ENCODE data around the gene MBL2.

MBL2 gene

DNA sequence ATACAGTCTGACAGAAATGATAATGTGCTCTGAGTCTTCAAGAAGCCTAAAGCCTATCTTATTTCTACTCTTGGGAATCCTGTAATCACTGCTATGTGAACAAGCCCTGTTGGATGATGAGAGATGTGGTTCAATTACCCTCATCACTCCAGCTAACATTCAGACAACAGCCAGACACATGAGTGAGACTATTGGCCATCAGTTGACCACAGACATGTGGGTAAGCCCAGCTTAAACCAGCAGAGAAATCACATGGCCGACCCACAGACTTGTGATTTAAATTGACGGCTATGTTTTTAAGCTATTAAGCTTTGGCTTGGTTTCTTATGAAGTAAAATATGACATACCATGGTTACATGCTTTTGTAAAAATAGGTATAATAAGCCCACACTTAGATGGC is 2.6 kb downstream of the MBL2 start:
- no peak for TF ChIP-seq ZFP3 (CRISPR knock-in tag; IDR thresholded peaks at IDR 0.05)
- TF ChIP-seq CSRNP3 (CRISPR knock-in tag; IDR thresholded peaks at IDR 0.05) = no peak
- no peak for TF ChIP-seq RARB (CRISPR knock-in tag; IDR thresholded peaks at IDR 0.05)
- no peak for TF ChIP-seq BACH2 (CRISPR knock-in tag; IDR thresholded peaks at IDR 0.05; ENCODE audit: borderline replicate concordance)
- TF ChIP-seq, protein P1, sequence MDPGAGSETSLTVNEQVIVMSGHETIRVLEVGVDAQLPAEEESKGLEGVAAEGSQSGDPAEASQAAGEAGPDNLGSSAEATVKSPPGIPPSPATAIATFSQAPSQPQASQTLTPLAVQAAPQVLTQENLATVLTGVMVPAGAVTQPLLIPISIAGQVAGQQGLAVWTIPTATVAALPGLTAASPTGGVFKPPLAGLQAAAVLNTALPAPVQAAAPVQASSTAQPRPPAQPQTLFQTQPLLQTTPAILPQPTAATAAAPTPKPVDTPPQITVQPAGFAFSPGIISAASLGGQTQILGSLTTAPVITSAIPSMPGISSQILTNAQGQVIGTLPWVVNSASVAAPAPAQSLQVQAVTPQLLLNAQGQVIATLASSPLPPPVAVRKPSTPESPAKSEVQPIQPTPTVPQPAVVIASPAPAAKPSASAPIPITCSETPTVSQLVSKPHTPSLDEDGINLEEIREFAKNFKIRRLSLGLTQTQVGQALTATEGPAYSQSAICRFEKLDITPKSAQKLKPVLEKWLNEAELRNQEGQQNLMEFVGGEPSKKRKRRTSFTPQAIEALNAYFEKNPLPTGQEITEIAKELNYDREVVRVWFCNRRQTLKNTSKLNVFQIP (CRISPR knock-in tag; IDR thresholded peaks at IDR 0.05; ENCODE audit: borderline replicate concordance, low read depth) = no peak
- TF ChIP-seq PPARA (CRISPR knock-in tag; IDR thresholded peaks at IDR 0.05; ENCODE audit: borderline replicate concordance) = no peak
- no peak for TF ChIP-seq TOX (CRISPR knock-in tag; IDR thresholded peaks at IDR 0.05; ENCODE audit: borderline replicate concordance)
- TF ChIP-seq ZNF8 (CRISPR knock-in tag; IDR thresholded peaks at IDR 0.05) = no peak
- no peak for TF ChIP-seq GLIS3 (CRISPR knock-in tag; IDR thresholded peaks at IDR 0.05)
- TF ChIP-seq, protein P2, sequence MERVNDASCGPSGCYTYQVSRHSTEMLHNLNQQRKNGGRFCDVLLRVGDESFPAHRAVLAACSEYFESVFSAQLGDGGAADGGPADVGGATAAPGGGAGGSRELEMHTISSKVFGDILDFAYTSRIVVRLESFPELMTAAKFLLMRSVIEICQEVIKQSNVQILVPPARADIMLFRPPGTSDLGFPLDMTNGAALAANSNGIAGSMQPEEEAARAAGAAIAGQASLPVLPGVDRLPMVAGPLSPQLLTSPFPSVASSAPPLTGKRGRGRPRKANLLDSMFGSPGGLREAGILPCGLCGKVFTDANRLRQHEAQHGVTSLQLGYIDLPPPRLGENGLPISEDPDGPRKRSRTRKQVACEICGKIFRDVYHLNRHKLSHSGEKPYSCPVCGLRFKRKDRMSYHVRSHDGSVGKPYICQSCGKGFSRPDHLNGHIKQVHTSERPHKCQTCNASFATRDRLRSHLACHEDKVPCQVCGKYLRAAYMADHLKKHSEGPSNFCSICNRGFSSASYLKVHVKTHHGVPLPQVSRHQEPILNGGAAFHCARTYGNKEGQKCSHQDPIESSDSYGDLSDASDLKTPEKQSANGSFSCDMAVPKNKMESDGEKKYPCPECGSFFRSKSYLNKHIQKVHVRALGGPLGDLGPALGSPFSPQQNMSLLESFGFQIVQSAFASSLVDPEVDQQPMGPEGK (CRISPR knock-in tag; IDR thresholded peaks at IDR 0.05; ENCODE audit: borderline replicate concordance) = no peak
- TF ChIP-seq ZC3H10 (CRISPR knock-in tag; IDR thresholded peaks at IDR 0.05) = no peak
- TF ChIP-seq, protein P3, sequence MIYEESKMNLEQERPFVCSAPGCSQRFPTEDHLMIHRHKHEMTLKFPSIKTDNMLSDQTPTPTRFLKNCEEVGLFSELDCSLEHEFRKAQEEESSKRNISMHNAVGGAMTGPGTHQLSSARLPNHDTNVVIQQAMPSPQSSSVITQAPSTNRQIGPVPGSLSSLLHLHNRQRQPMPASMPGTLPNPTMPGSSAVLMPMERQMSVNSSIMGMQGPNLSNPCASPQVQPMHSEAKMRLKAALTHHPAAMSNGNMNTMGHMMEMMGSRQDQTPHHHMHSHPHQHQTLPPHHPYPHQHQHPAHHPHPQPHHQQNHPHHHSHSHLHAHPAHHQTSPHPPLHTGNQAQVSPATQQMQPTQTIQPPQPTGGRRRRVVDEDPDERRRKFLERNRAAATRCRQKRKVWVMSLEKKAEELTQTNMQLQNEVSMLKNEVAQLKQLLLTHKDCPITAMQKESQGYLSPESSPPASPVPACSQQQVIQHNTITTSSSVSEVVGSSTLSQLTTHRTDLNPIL (CRISPR knock-in tag; IDR thresholded peaks at IDR 0.05; ENCODE audit: low read depth) = no peak
- TF ChIP-seq ZNF70 (CRISPR knock-in tag; IDR thresholded peaks at IDR 0.05) = no peak
- TF ChIP-seq ARNTL (CRISPR knock-in tag; IDR thresholded peaks at IDR 0.05; ENCODE audit: borderline replicate concordance, low read depth) = no peak
- TF ChIP-seq CSDC2 (CRISPR knock-in tag; IDR thresholded peaks at IDR 0.05) = no peak
- no peak for ATAC-seq

DNA sequence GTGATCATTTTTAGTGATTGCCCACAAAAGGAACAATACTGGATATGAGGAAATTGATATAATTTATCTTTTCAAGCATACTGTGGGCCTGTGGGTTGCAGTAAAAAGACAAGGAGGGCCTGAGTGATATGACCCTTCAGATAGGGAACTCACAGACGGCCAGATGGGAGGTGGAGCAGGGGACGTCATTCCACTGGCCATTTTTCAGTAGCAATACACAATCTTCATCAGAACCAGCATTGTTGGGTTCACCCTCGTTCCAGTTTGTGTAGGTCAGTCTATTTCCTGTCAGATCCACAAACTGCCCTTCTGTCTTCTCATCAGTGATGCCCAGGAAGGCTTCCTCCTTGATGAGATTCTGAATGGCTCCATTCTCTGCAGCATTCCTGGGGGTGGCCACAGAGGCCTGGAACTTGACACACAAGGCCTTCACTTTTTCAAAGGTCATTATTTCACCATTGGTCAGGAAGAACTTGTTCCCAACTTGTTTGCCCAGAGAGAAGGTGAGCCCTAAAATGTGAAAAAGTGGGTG is 4.5 kb downstream of the MBL2 start:
- TF ChIP-seq ISL1 (CRISPR knock-in tag; IDR thresholded peaks at IDR 0.05) (no peak), ZC3H10 (CRISPR knock-in tag; IDR thresholded peaks at IDR 0.05) (no peak), TCF4 (CRISPR knock-in tag; IDR thresholded peaks at IDR 0.05; ENCODE audit: borderline replicate concordance) (no peak), ARNTL (CRISPR knock-in tag; IDR thresholded peaks at IDR 0.05; ENCODE audit: borderline replicate concordance, low read depth) (no peak), PPARA (CRISPR knock-in tag; IDR thresholded peaks at IDR 0.05; ENCODE audit: borderline replicate concordance) (no peak), ZFP30 (CRISPR knock-in tag; IDR thresholded peaks at IDR 0.05) (no peak), CSRNP3 (CRISPR knock-in tag; IDR thresholded peaks at IDR 0.05) (no peak), ZNF565 (CRISPR knock-in tag; conservative IDR thresholded peaks at IDR 0.05; ENCODE audit: low read depth) (no peak), ZFP3 (CRISPR knock-in tag; IDR thresholded peaks at IDR 0.05) (no peak), ZNF70 (CRISPR knock-in tag; IDR thresholded peaks at IDR 0.05) (no peak), BACH2 (CRISPR knock-in tag; IDR thresholded peaks at IDR 0.05; ENCODE audit: borderline replicate concordance) (no peak), OSR1 (CRISPR knock-in tag; IDR thresholded peaks at IDR 0.05) (no peak), CSDC2 (CRISPR knock-in tag; IDR thresholded peaks at IDR 0.05) (no peak), SNAI2 (CRISPR knock-in tag; IDR thresholded peaks at IDR 0.05) (no peak), GLIS3 (CRISPR knock-in tag; IDR thresholded peaks at IDR 0.05) (no peak), ESRRG (CRISPR knock-in tag; IDR thresholded peaks at IDR 0.05) (no peak)
- TF ChIP-seq, protein P1 (CRISPR knock-in tag; IDR thresholded peaks at IDR 0.05; ENCODE audit: borderline replicate concordance, low read depth) = no peak
- TF ChIP-seq, protein P2 (CRISPR knock-in tag; IDR thresholded peaks at IDR 0.05; ENCODE audit: borderline replicate concordance) = no peak
- TF ChIP-seq, protein P3 (CRISPR knock-in tag; IDR thresholded peaks at IDR 0.05; ENCODE audit: low read depth) = no peak
- no peak for ATAC-seq

Measured in SK-N-SH treated with all-trans-retinoic acid at 6 μM for 48 hours (cell line).